GM18499 (cell line): ENCODE measurements around the gene MCM3.
A peak's percentile ranks its signal among the peaks of the same experiment; 100 is the strongest.

Source experiments
- ATAC-seq: cut with Tn5 transposase; IDR thresholded peaks from one replicate; pipeline ENCODE4 v1.9.1; 2021; ENCODE audit warnings: moderate number of reproducible peaks; ENCODE audit not compliant: insufficient read depth, unreplicated experiment

MCM3 gene

GRCh38 chr6:52304983-52305390, 20.4 kb upstream of the MCM3 start:
- ATAC-seq = peak; percentile 32

- ATAC-seq = no peak
These were observed 18.6 kb upstream of the MCM3 start for GRCh38 chr6:52303178-52303577.

GRCh38 chr6:52301326-52301725, 16.8 kb upstream of the MCM3 start:
- no peak for ATAC-seq

GRCh38 chr6:52300489-52300931, 16.0 kb upstream of the MCM3 start:
- no peak for ATAC-seq

- ATAC-seq = no peak
These were observed 15.1 kb upstream of the MCM3 start for GRCh38 chr6:52299653-52300052.

GRCh38 chr6:52297433-52297832, 12.9 kb upstream of the MCM3 start:
- ATAC-seq = no peak

- no peak for ATAC-seq
These were observed 8.5 kb upstream of the MCM3 start for GRCh38 chr6:52293067-52293466.

GRCh38 chr6:52288841-52289240, 4.3 kb upstream of the MCM3 start:
- ATAC-seq = no peak

GRCh38 chr6:52288216-52288615, 3.7 kb upstream of the MCM3 start:
- ATAC-seq = no peak

GRCh38 chr6:52286798-52287432, 2.4 kb upstream of the MCM3 start:
- ATAC-seq = no peak

GRCh38 chr6:52285177-52286068, 881 bp upstream of the MCM3 start:
- no peak for ATAC-seq

GRCh38 chr6:52284131-52284459, 447 bp downstream of the MCM3 start:
- ATAC-seq = no peak

- no peak for ATAC-seq
These were observed 1.4 kb downstream of the MCM3 start for GRCh38 chr6:52283111-52283510.

GRCh38 chr6:52276130-52276529, 8.4 kb downstream of the MCM3 start:
- ATAC-seq = no peak

GRCh38 chr6:52271852-52272460, 12.6 kb downstream of the MCM3 start:
- no peak for ATAC-seq

GRCh38 chr6:52263709-52264540, 20.6 kb downstream of the MCM3 start:
- peak; percentile 63 for ATAC-seq

GRCh38 chr6:52262620-52263344, 21.8 kb downstream of the MCM3 start:
- ATAC-seq = no peak

- ATAC-seq = no peak
These were observed 23.3 kb downstream of the MCM3 start for GRCh38 chr6:52261229-52261628.

- ATAC-seq = no peak
These were observed 23.9 kb downstream of the MCM3 start for GRCh38 chr6:52260634-52261033.

- ATAC-seq = no peak
These were observed 29.1 kb downstream of the MCM3 start for GRCh38 chr6:52255434-52255833.
